Smooth muscle cell (in vitro differentiated cells): ENCODE data around the gene DCC. TPM values are rescaled to one million over a fixed set of nuclear protein-coding genes. Genes with fewer than 3 reads are reported as not detected.

Source experiments
- DNase-seq: peaks from one replicate; lab custom pipeline; 2025; ENCODE audit not compliant: unreplicated experiment; lab: John Stamatoyannopoulos, UW
- H2AFZ ChIP-seq: fragments of 200-600 bp; sonication (generic); 2 replicates; pipeline ENCODE4 v1.6.0; 2016; ENCODE audit warnings: antibody characterized with exemption, low read depth, mild to moderate bottlenecking
- H3F3A ChIP-seq: fragments of 200-600 bp; sonication (generic); 2 replicates; pipeline ENCODE4 v1.6.0; 2017; ENCODE audit warnings: antibody characterized with exemption, low read depth
- H3K27ac ChIP-seq: fragments of 200-600 bp; sonication (generic); 2 replicates; pipeline ENCODE4 v1.5.1; 2016; ENCODE audit warnings: low read depth, mild to moderate bottlenecking
- H3K27me3 ChIP-seq: fragments of 200-600 bp; sonication (generic); 2 replicates; pipeline ENCODE4 v1.6.1; 2016; ENCODE audit warnings: low read depth, mild to moderate bottlenecking
- H3K36me3 ChIP-seq: fragments of 200-600 bp; sonication (generic); 2 replicates; pipeline ENCODE4 v1.5.1; 2016; ENCODE audit warnings: low read depth
- H3K4me1 ChIP-seq: fragments of 200-600 bp; sonication (generic); 2 replicates; pipeline ENCODE4 v1.5.1; 2016; ENCODE audit warnings: low read depth
- H3K4me2 ChIP-seq: fragments of 200-600 bp; sonication (generic); 2 replicates; pipeline ENCODE4 v1.6.0; 2016; ENCODE audit warnings: mild to moderate bottlenecking
- H3K4me3 ChIP-seq: fragments of 200-600 bp; sonication (generic); 2 replicates; pipeline ENCODE4 v1.5.1; 2016; ENCODE audit warnings: mild to moderate bottlenecking
- H3K79me2 ChIP-seq: fragments of 200-600 bp; sonication (generic); 2 replicates; pipeline ENCODE4 v1.6.0; 2016; ENCODE audit warnings: low read depth, mild to moderate bottlenecking
- H3K9ac ChIP-seq: fragments of 200-600 bp; sonication (generic); 2 replicates; pipeline ENCODE4 v1.6.0; 2016; ENCODE audit warnings: low read depth
- H3K9me3 ChIP-seq: fragments of 200-600 bp; sonication (generic); replicated peaks from 2 replicates; pipeline ENCODE4 v1.5.1; 2016; ENCODE audit warnings: low read depth
- H4K20me1 ChIP-seq: fragments of 200-600 bp; sonication (generic); 2 replicates; pipeline ENCODE4 v1.6.0; 2016; ENCODE audit warnings: low read depth
- CTCF ChIP-seq: fragments of 200-600 bp; sonication (generic); IDR thresholded peaks from 2 replicates; pipeline ENCODE4 v1.5.1; 2017; ENCODE audit warnings: borderline replicate concordance, mild to moderate bottlenecking, antibody characterized with exemption; ENCODE audit not compliant: insufficient read depth, poor library complexity, severe bottlenecking
- WGBS: methylation state at CpG from one replicate; pipeline ENCODE4 v1.1.7; 2016; ENCODE audit warnings: low lambda C conversion rate; 5-methylcytosine and 5-hydroxymethylcytosine counted together
- polyA plus RNA-seq: library from polyadenylated mRNA; unstranded; fragments of >200 nt; fragmentation: Nextera tagmentation; extraction: Ambion mirVana; gene quantifications from 2 replicates; pipeline ENCODE4 v1.2.1, GENCODE V29; 2016
- total RNA-seq: library from RNA; depleted of rRNA; stranded (reverse); fragments of >200 nt; gene quantifications from 2 replicates; pipeline ENCODE4 v1.2.3, GENCODE V29; 2014

Gene DCC
- total and polyA plus RNA-seq, 2 experiments from 2014 or later: not detected

- WGBS: 42% methylated on average over 4 of the region's 4 CpGs
- H3K36me3 ChIP-seq: no peaks in the 10 kb centered on the region
Measured at GRCh38 chr18:52682260-52682659, 342.3 kb downstream of the DCC start.

GRCh38 chr18:52685316-52685715 lies 345.3 kb downstream of the DCC start:
- Histone ChIP-seq H2AFZ (no peak overlapping the region), H4K20me1 (no peaks in the 10 kb centered on the region), H3K4me2 (no peak overlapping the region), H3K9ac (no peak overlapping the region), H3K27me3 (no peaks in the 10 kb centered on the region), H3K9me3 (no peaks in the 10 kb centered on the region), H3K27ac (no peak overlapping the region), H3K36me3 (no peaks in the 10 kb centered on the region), H3K79me2 (no peaks in the 10 kb centered on the region), H3K4me3 (no peak overlapping the region), H3F3A (no peaks in the 10 kb centered on the region), H3K4me1 (no peaks in the 10 kb centered on the region)
- DNase-seq: no peak
- WGBS: 76% methylated on average over 1 of the region's 1 CpG
- TF ChIP-seq CTCF: no peak

More at GRCh38 chr18:52682260-52682659, 342.3 kb downstream of the DCC start:
- Histone ChIP-seq H3K9me3 (no peaks in the 10 kb centered on the region), H3K4me3 (no peak overlapping the region), H3F3A (no peaks in the 10 kb centered on the region), H2AFZ (no peak overlapping the region), H3K27ac (no peak overlapping the region), H3K4me2 (no peak overlapping the region), H3K9ac (no peak overlapping the region), H4K20me1 (no peaks in the 10 kb centered on the region), H3K4me1 (peaks cover 16% of the 10 kb centered on the region), H3K79me2 (no peaks in the 10 kb centered on the region), H3K27me3 (no peaks in the 10 kb centered on the region)
- TF ChIP-seq CTCF: no peak
- DNase-seq: no peak

GRCh38 chr18:52691841-52692240 lies 351.8 kb downstream of the DCC start:
- no peaks in the 10 kb centered on the region for H3F3A ChIP-seq
- H3K4me3 ChIP-seq: no peak overlapping the region
- H3K79me2 ChIP-seq: no peaks in the 10 kb centered on the region
- DNase-seq: no peak
- H4K20me1 ChIP-seq: no peaks in the 10 kb centered on the region
- no peaks in the 10 kb centered on the region for H3K4me1 ChIP-seq
- H3K27ac ChIP-seq: no peak overlapping the region
- no peaks in the 10 kb centered on the region for H3K9me3 ChIP-seq
- H3K36me3 ChIP-seq: no peaks in the 10 kb centered on the region
- TF ChIP-seq CTCF: no peak
- no peaks in the 10 kb centered on the region for H3K27me3 ChIP-seq
- no peak overlapping the region for H2AFZ ChIP-seq
- no peak overlapping the region for H3K4me2 ChIP-seq
- H3K9ac ChIP-seq: no peak overlapping the region

- Histone ChIP-seq H3K27me3 (no peaks in the 10 kb centered on the region), H4K20me1 (no peaks in the 10 kb centered on the region), H2AFZ (no peak overlapping the region), H3K4me2 (no peak overlapping the region), H3K27ac (no peak overlapping the region), H3K79me2 (no peaks in the 10 kb centered on the region), H3K9ac (no peak overlapping the region), H3F3A (no peaks in the 10 kb centered on the region), H3K4me1 (no peaks in the 10 kb centered on the region), H3K36me3 (no peaks in the 10 kb centered on the region), H3K9me3 (no peaks in the 10 kb centered on the region), H3K4me3 (no peak overlapping the region)
- 72% methylated on average over 1 of the region's 1 CpG for WGBS
- DNase-seq: no peak
- peak; percentile 57 for TF ChIP-seq CTCF
Measured at GRCh38 chr18:52694804-52695203, 354.8 kb downstream of the DCC start.
